IMR-90 (cell line): ENCODE measurements around the gene COL28A1.

Source experiments
- CTCF ChIP-seq: conservative IDR thresholded peaks from 2 replicates; pipeline ENCODE4 v1.5.1; 2012; ENCODE audit warnings: mild to moderate bottlenecking, low read depth, low read length, improper control_type of control experiment
- ELK1 ChIP-seq: fragments of 150-350 bp; IDR thresholded peaks from 2 replicates; pipeline ENCODE4 v1.6.1; 2016; ENCODE audit warnings: low read depth, mild to moderate bottlenecking, low read length, moderate library complexity, borderline replicate concordance
- MAZ ChIP-seq: IDR thresholded peaks from 2 replicates; pipeline ENCODE4 v1.6.1; 2012; ENCODE audit warnings: low read depth, mild to moderate bottlenecking, low read length, improper control_type of control experiment, moderate library complexity, borderline replicate concordance
- POLR2A ChIP-seq: IDR thresholded peaks from 2 replicates; pipeline ENCODE4 v1.6.1; 2012; ENCODE audit warnings: mild to moderate bottlenecking, low read depth, low read length
- USF2 ChIP-seq: fragments of 150-350 bp; IDR thresholded peaks from 2 replicates; pipeline ENCODE4 v1.6.1; 2017; ENCODE audit warnings: mild to moderate bottlenecking, antibody characterized with exemption, low read length, low read depth

GRCh38 chr7:7496311-7496710 is 39.4 kb downstream of the COL28A1 start:
- no peak for TF ChIP-seq POLR2A
- TF ChIP-seq CTCF: no peak
- no peak for TF ChIP-seq ELK1
- TF ChIP-seq MAZ: no peak
- no peak for TF ChIP-seq USF2
